ENCODE results near the gene ZIC5.

Gene ZIC5

DNA sequence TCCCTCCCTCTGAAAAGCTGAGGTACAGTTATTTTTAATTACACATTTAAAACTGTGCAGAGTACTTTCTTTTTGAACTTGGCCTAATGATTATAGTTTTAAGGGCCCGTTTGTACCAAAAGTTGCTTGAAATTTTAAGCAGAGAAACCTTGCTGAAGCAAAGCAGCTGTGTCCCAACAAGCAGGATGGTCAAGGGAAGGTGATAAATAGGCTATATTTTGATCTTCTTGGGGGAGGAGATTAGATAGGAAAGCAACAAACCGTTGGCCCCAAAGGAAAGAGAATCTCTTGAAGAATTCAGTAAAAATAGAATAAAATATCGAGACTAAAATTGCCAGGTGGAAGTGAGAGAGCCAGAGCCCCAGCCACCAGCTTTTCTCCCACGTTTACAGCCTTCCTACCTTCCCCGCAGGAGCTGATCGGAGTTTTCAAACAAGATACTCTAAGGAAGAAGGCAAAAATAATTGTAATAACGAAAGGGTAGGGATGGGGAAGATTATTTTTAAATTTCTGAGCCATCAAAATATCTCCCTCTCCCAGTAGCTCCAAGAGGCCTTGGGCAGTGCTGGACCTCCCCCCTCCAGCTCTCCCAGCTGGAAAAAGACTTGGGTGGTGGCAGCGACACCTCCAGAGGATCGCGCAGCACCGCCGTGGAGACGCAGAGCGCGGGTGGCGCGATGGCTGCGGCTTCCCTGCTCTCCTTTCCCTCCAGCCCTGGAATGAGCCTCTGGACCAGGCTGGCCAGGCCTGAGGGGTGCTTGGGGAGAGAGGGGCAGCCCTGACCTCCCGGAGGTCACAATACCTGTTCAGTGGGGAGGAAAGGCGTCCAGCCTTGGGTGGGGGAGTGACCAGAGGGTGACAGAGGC, 15.8 kb upstream of the ZIC5 start:
- WGBS (ENCODE audit: insufficient coverage) = 20% methylated on average over 10 of the region's 20 CpGs
- Histone ChIP-seq H3K4me3 (ENCODE audit: control insufficient read depth in 1 of 7, extremely low read depth in 1 of 7, insufficient read depth in 4 of 7, low read depth in 2 of 7, low read length in 6 of 7) (no peak overlapping the region), H3K27me3 (replicated peaks in 2 of 5; ENCODE audit: control insufficient read depth in 4 of 5, insufficient read depth in 5 of 5, low read length in 4 of 5) (peaks cover 29 to 98% (median 80%) of the 10 kb centered on the region in 5 experiments), H3K36me3 (ENCODE audit: control insufficient read depth in 4 of 4, insufficient read depth in 4 of 4, low read length in 3 of 4) (no peaks in the 10 kb centered on the region), H3K4me1 (ENCODE audit: control extremely low read depth in 1 of 4, control insufficient read depth in 4 of 4, insufficient read depth in 4 of 4, low read length in 3 of 4) (peaks cover 0 to 19% (median 2%) of the 10 kb centered on the region in 4 experiments), H3K27ac (ENCODE audit: insufficient read depth in 1 of 2, low read depth in 1 of 2, low read length in 2 of 2, poor library complexity in 1 of 2, severe bottlenecking in 2 of 2) (no peak overlapping the region), H3K9me3 (ENCODE audit: control extremely low read depth in 1 of 5, control insufficient read depth in 4 of 5, insufficient read depth in 2 of 5, low read depth in 1 of 5, low read length in 4 of 5) (peaks cover 0 to 12% (median 0%) of the 10 kb centered on the region in 5 experiments)
- POLR2A ChIA-PET = interaction anchor here (0.5 to 0.9 kb wide), 2 partner anchors 378 to 946 kb away, joined by 3 to 5 read pairs; no protein-coding TSS in a partner anchor
- CTCF ChIA-PET = interaction anchor here (0.6 to 9.8 kb wide), 3 partner anchors 11 to 1308 kb away, joined by 4 to 57 read pairs (median 4); no protein-coding TSS in a partner anchor
- DNase-seq = peak in 1 of 3 donors; percentile 14

DNA sequence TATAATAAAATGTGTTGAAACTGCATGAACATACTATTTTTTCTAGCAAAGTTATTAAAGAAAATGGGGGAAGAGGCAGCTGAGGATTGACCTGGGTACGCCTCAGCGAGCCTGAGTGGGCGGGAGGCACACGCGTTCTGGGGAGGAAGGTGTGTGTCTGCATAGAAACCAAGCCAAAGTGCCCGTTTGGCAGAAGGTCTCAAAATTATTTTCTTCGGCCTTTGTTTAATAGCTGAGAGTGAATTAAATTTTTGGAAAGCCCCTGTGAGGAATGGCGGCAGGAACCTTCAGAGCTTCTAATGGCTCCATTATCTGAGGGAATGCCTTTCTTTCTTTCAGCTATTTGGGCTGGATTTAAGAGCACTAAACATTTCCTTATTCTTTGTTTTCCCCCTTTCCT, 15.2 kb upstream of the ZIC5 start:
- no peak overlapping the region for H3K27ac ChIP-seq (ENCODE audit: insufficient read depth in 1 of 2, low read depth in 1 of 2, low read length in 2 of 2, poor library complexity in 1 of 2, severe bottlenecking in 2 of 2)
- H3K4me3 ChIP-seq (ENCODE audit: control insufficient read depth in 1 of 7, extremely low read depth in 1 of 7, insufficient read depth in 4 of 7, low read depth in 2 of 7, low read length in 6 of 7) = no peak overlapping the region
- peaks cover 0 to 26% (median 8%) of the 10 kb centered on the region in 4 experiments for H3K4me1 ChIP-seq (ENCODE audit: control extremely low read depth in 1 of 4, control insufficient read depth in 4 of 4, insufficient read depth in 4 of 4, low read length in 3 of 4)
- 42% methylated on average over 8 of the region's 8 CpGs for WGBS (ENCODE audit: insufficient coverage)
- H3K36me3 ChIP-seq (ENCODE audit: control insufficient read depth in 4 of 4, insufficient read depth in 4 of 4, low read length in 3 of 4) = no peaks in the 10 kb centered on the region
- peaks cover 0 to 12% (median 0%) of the 10 kb centered on the region in 5 experiments for H3K9me3 ChIP-seq (ENCODE audit: control extremely low read depth in 1 of 5, control insufficient read depth in 4 of 5, insufficient read depth in 2 of 5, low read depth in 1 of 5, low read length in 4 of 5)
- ChIA-PET CTCF (interaction anchor here (0.6 to 9.8 kb wide), 3 partner anchors 11 to 1307 kb away, joined by 4 to 57 read pairs (median 4); no protein-coding TSS in a partner anchor), POLR2A (interaction anchor here (0.5 to 0.9 kb wide), 2 partner anchors 378 to 946 kb away, joined by 3 to 5 read pairs; no protein-coding TSS in a partner anchor)
- peaks cover 23 to 98% (median 74%) of the 10 kb centered on the region in 5 experiments for H3K27me3 ChIP-seq (replicated peaks in 2 of 5; ENCODE audit: control insufficient read depth in 4 of 5, insufficient read depth in 5 of 5, low read length in 4 of 5)
- DNase-seq = no peak

DNA sequence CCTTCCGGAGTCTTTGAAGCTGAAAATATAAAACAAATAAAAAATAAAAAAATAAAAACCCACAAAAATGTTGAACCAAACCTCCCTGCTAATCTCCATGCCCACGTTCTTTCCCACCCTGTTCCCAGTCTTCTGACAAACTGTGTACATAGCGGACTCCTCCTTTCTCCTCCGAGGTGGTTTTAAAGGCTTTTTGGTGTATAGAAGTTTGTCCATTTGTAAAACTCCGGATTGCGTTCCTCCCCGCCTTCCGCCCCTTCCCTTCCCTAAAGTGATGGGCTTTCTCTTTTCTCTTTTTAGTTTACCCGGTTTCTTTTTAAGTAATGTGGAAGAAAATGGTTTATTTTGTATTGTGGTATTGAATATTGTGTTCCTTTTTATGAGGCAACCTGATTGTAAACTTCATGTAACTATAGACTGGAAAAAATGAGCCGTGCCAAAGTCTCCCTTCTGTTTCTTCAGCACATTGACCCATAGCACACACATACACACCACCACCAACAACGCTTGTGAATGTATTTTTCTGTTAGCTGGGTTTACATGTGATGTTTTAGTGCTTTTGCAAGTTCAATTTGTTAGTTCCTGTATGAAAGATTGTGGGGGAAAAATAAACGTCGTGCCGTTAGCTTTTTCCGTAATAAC, 14.4 kb upstream of the ZIC5 start:
- no peaks in the 10 kb centered on the region for H3K36me3 ChIP-seq (ENCODE audit: control insufficient read depth in 4 of 4, insufficient read depth in 4 of 4, low read length in 3 of 4)
- ChIA-PET POLR2A (no interaction called here), CTCF (interaction anchor here (1.2 to 9.8 kb wide), 2 partner anchors 10 to 15 kb away, joined by 4 to 57 read pairs; no protein-coding TSS in a partner anchor)
- peak in 1 of 3 donors; percentile 18 for DNase-seq
- H3K27me3 ChIP-seq (replicated peaks in 2 of 5; ENCODE audit: control insufficient read depth in 4 of 5, insufficient read depth in 5 of 5, low read length in 4 of 5) = peaks cover 23 to 97% (median 68%) of the 10 kb centered on the region in 5 experiments
- H3K27ac ChIP-seq (ENCODE audit: insufficient read depth in 1 of 2, low read depth in 1 of 2, low read length in 2 of 2, poor library complexity in 1 of 2, severe bottlenecking in 2 of 2) = no peak overlapping the region
- peaks cover 0 to 32% (median 14%) of the 10 kb centered on the region in 4 experiments for H3K4me1 ChIP-seq (ENCODE audit: control extremely low read depth in 1 of 4, control insufficient read depth in 4 of 4, insufficient read depth in 4 of 4, low read length in 3 of 4)
- peaks cover 0 to 12% (median 0%) of the 10 kb centered on the region in 5 experiments for H3K9me3 ChIP-seq (ENCODE audit: control extremely low read depth in 1 of 5, control insufficient read depth in 4 of 5, insufficient read depth in 2 of 5, low read depth in 1 of 5, low read length in 4 of 5)
- H3K4me3 ChIP-seq (ENCODE audit: control insufficient read depth in 1 of 7, extremely low read depth in 1 of 7, insufficient read depth in 4 of 7, low read depth in 2 of 7, low read length in 6 of 7) = no peak overlapping the region
- WGBS (ENCODE audit: insufficient coverage) = no CpG with 5 or more reads among the region's 15 CpGs

DNA sequence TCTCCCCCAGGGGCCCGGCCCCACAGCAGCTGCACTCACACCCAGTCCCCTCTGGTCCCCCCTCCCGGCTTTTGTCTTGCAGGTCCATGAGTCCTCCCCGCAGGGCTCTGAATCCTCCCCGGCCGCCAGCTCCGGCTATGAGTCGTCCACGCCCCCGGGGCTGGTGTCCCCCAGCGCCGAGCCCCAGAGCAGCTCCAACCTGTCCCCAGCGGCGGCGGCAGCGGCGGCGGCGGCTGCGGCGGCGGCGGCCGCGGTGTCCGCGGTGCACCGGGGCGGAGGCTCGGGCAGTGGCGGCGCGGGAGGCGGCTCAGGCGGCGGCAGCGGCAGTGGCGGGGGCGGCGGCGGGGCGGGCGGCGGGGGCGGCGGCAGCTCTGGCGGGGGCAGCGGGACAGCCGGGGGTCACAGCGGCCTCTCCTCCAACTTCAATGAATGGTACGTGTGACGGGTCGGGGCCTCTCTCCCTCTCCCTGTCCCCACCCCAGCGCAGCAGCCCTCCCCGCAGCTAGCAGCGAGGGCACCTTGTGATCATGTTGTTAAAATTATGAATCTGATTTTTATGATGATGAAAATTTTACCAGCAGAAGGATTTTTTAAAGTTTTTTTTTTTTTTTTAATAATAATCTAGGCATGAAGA, 13.8 kb upstream of the ZIC5 start:
- ChIA-PET POLR2A (no interaction called here), CTCF (interaction anchor here (1.0 to 9.8 kb wide), 3 partner anchors 8 to 14 kb away, joined by 3 to 57 read pairs (median 7); no protein-coding TSS in a partner anchor)
- no peaks in the 10 kb centered on the region for H3K36me3 ChIP-seq (ENCODE audit: control insufficient read depth in 4 of 4, insufficient read depth in 4 of 4, low read length in 3 of 4)
- peaks cover 0 to 34% (median 17%) of the 10 kb centered on the region in 4 experiments for H3K4me1 ChIP-seq (ENCODE audit: control extremely low read depth in 1 of 4, control insufficient read depth in 4 of 4, insufficient read depth in 4 of 4, low read length in 3 of 4)
- WGBS (ENCODE audit: insufficient coverage) = 2% methylated on average over 19 of the region's 55 CpGs
- H3K27me3 ChIP-seq (replicated peaks in 2 of 5; ENCODE audit: control insufficient read depth in 4 of 5, insufficient read depth in 5 of 5, low read length in 4 of 5) = peaks cover 23 to 95% (median 65%) of the 10 kb centered on the region in 5 experiments
- H3K9me3 ChIP-seq (ENCODE audit: control extremely low read depth in 1 of 5, control insufficient read depth in 4 of 5, insufficient read depth in 2 of 5, low read depth in 1 of 5, low read length in 4 of 5) = peaks cover 0 to 12% (median 0%) of the 10 kb centered on the region in 5 experiments
- peak in 1 of 3 donors; percentile 33 for DNase-seq
- no peak overlapping the region for H3K4me3 ChIP-seq (ENCODE audit: control insufficient read depth in 1 of 7, extremely low read depth in 1 of 7, insufficient read depth in 4 of 7, low read depth in 2 of 7, low read length in 6 of 7)
- no peak overlapping the region for H3K27ac ChIP-seq (ENCODE audit: insufficient read depth in 1 of 2, low read depth in 1 of 2, low read length in 2 of 2, poor library complexity in 1 of 2, severe bottlenecking in 2 of 2)

DNA sequence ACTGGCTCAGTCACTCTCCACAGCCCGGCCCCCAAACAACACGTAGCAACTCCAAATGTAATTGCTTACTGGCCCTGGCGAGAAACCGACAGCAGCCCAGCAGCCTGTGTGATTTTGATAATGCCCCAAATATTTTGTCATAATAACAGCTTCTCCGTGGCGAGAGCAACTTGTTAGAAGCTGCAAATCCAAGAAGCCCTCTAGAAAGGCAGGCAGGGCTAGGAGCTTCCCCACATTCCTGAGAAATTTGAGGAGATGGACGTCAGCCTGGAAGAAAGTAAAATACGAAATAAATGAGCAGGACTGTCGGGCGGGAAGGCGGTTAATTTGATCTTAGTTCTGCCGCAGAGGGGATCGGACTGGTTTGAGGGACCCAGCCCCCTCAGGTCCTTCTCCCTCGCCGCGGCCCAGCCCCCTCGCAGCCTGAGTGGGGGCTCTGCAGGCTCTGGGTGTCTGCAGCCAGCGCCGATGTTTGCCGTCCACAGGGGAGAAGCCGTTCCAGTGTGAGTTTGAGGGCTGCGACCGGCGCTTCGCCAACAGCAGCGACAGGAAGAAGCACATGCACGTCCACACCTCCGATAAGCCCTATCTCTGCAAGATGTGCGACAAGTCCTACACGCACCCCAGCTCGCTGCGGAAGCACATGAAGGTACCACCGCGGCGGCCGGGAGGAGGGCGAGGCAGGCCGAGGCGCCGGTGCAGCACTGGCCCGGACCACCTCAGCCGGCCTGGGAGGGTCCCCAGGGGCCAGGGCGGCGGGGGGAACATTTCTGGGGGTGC, 13.1 kb upstream of the ZIC5 start:
- peaks cover 17 to 95% (median 58%) of the 10 kb centered on the region in 5 experiments for H3K27me3 ChIP-seq (replicated peaks in 2 of 5; ENCODE audit: control insufficient read depth in 4 of 5, insufficient read depth in 5 of 5, low read length in 4 of 5)
- H3K27ac ChIP-seq (ENCODE audit: insufficient read depth in 1 of 2, low read depth in 1 of 2, low read length in 2 of 2, poor library complexity in 1 of 2, severe bottlenecking in 2 of 2) = no peak overlapping the region
- H3K9me3 ChIP-seq (ENCODE audit: control extremely low read depth in 1 of 5, control insufficient read depth in 4 of 5, insufficient read depth in 2 of 5, low read depth in 1 of 5, low read length in 4 of 5) = peaks cover 0 to 8% (median 0%) of the 10 kb centered on the region in 5 experiments
- H3K36me3 ChIP-seq (ENCODE audit: control insufficient read depth in 4 of 4, insufficient read depth in 4 of 4, low read length in 3 of 4) = no peaks in the 10 kb centered on the region
- peaks cover 0 to 38% (median 21%) of the 10 kb centered on the region in 4 experiments for H3K4me1 ChIP-seq (ENCODE audit: control extremely low read depth in 1 of 4, control insufficient read depth in 4 of 4, insufficient read depth in 4 of 4, low read length in 3 of 4)
- DNase-seq = peak in 1 of 3 donors; percentile 52
- ChIA-PET POLR2A (no interaction called here), CTCF (interaction anchor here (1.0 to 9.8 kb wide), 6 partner anchors 8 to 15 kb away, joined by 3 to 57 read pairs (median 6); no protein-coding TSS in a partner anchor)
- H3K4me3 ChIP-seq (ENCODE audit: control insufficient read depth in 1 of 7, extremely low read depth in 1 of 7, insufficient read depth in 4 of 7, low read depth in 2 of 7, low read length in 6 of 7) = no peak overlapping the region
- WGBS (ENCODE audit: insufficient coverage) = 7% methylated on average over 41 of the region's 44 CpGs
